ENCODE measurements around the gene MROH8. TPM values are rescaled to one million over a fixed set of nuclear protein-coding genes. Genes with fewer than 3 reads are reported as not detected.

MROH8 gene
- total and polyA plus RNA-seq, 2 of the 13 experiments (the other 11 are each of a cell fraction or from before 2014, with no cell fraction given): 2.6 to 5.5 TPM

DNA sequence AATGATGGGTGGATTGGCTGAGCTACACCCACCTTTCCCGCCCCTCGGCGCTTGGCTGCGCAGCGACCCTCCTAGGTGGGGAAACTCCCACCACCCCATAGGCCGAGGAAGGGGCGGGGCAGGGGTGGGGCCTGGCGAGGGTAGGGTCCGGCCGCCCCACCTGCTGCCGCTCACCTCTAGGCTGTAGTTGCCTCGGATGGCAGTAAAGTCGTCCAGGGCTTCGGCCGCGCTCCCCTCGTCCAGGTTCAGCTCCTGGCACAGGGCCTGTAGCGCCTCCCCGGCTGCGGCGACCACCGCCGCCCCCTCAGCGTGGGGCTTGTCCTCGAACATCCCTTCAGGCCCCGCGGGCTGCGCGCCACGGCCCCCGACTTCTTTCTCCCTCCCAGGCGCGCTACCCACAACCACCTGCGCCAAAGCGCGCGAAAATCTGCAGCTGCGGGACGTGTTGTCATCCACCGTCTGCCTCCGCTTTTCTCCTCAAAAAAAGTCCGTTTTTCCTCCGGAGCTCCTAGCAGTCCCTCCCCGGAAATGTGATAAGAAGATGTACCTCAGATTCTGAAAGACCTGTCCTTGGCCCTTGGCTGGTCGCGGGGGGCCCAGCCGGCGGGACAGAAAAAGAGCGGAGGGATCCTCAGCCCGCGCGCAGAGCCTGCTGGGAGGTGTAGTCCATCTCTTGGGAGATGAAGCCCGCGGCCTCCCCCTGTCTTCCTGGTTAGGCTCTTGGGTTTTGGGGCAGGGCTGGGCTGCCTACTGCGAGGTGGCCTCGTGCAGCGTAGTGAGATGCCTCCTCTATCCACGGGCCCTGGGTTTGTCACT, 83.5 kb downstream of the MROH8 start, which contains the start of gene RBL1 (continued):
- TF ChIP-seq, protein P1, sequence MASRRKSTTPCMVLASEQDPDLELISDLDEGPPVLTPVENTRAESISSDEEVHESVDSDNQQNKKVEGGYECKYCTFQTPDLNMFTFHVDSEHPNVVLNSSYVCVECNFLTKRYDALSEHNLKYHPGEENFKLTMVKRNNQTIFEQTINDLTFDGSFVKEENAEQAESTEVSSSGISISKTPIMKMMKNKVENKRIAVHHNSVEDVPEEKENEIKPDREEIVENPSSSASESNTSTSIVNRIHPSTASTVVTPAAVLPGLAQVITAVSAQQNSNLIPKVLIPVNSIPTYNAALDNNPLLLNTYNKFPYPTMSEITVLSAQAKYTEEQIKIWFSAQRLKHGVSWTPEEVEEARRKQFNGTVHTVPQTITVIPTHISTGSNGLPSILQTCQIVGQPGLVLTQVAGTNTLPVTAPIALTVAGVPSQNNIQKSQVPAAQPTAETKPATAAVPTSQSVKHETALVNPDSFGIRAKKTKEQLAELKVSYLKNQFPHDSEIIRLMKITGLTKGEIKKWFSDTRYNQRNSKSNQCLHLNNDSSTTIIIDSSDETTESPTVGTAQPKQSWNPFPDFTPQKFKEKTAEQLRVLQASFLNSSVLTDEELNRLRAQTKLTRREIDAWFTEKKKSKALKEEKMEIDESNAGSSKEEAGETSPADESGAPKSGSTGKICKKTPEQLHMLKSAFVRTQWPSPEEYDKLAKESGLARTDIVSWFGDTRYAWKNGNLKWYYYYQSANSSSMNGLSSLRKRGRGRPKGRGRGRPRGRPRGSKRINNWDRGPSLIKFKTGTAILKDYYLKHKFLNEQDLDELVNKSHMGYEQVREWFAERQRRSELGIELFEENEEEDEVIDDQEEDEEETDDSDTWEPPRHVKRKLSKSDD (CRISPR knock-in tag; IDR thresholded peaks at IDR 0.05; ENCODE audit: low read depth): peak; percentile 75; the same call in 1 of the 2 replicates
- TF ChIP-seq PHF20 (CRISPR knock-in tag; IDR thresholded peaks at IDR 0.05) (peak; percentile 90), NR1H2 (CRISPR knock-in tag; IDR thresholded peaks at IDR 0.05; ENCODE audit: borderline replicate concordance, low read depth) (peak; percentile 89; the same call in 1 of the 2 replicates), HMGA1 (CRISPR knock-in tag; conservative IDR thresholded peaks at IDR 0.05) (no peak), GTF3A (CRISPR knock-in tag; conservative IDR thresholded peaks at IDR 0.05) (peak; percentile 99), NCOA2 (CRISPR knock-in tag; IDR thresholded peaks at IDR 0.05) (peak; percentile 75), HNRNPUL1 (IDR thresholded peaks at IDR 0.05; ENCODE audit: low read depth, low read length) (0 out of 2 replicates have a peak, but pooled peaks have one; percentile 54), PPARG (CRISPR knock-in tag; conservative IDR thresholded peaks at IDR 0.05) (peak; percentile 79), KDM5A (IDR thresholded peaks at IDR 0.05; ENCODE audit: borderline replicate concordance, low read length) (peak; percentile 97), NFRKB (IDR thresholded peaks at IDR 0.05) (no peak; the same call in 1 of the 2 replicates), XBP1 (CRISPR knock-in tag; IDR thresholded peaks at IDR 0.05) (no peak; the same call in 1 of the 2 replicates), YEATS4 (CRISPR knock-in tag; IDR thresholded peaks at IDR 0.05; ENCODE audit: borderline replicate concordance) (peak; percentile 99), TIGD3 (CRISPR knock-in tag; IDR thresholded peaks at IDR 0.05; ENCODE audit: borderline replicate concordance) (peak; percentile 76), REL (CRISPR knock-in tag; conservative IDR thresholded peaks at IDR 0.05) (peak; percentile 99), ZBTB1 (CRISPR knock-in tag; IDR thresholded peaks at IDR 0.05; ENCODE audit: borderline replicate concordance) (peak; percentile 50; the same call in 1 of the 2 replicates), SMYD3 (CRISPR knock-in tag; IDR thresholded peaks at IDR 0.05) (no peak; the same call in 1 of the 2 replicates), ZBTB20 (CRISPR knock-in tag; IDR thresholded peaks at IDR 0.05; ENCODE audit: borderline replicate concordance, low read depth) (peak; percentile 91), FOXK1 (CRISPR knock-in tag; IDR thresholded peaks at IDR 0.05; ENCODE audit: borderline replicate concordance, low read depth) (peak; percentile 99), IRX3 (CRISPR knock-in tag; IDR thresholded peaks at IDR 0.05; ENCODE audit: borderline replicate concordance, low read depth) (0 out of 2 replicates have a peak, but pooled peaks have one; percentile 20), HIVEP1 (CRISPR knock-in tag; IDR thresholded peaks at IDR 0.05) (peak; percentile 95), ZNF770 (CRISPR knock-in tag; IDR thresholded peaks at IDR 0.05) (peak; percentile 83), ZSCAN29 (CRISPR knock-in tag; conservative IDR thresholded peaks at IDR 0.05) (peak; percentile 90)
- TF ChIP-seq, protein P2, sequence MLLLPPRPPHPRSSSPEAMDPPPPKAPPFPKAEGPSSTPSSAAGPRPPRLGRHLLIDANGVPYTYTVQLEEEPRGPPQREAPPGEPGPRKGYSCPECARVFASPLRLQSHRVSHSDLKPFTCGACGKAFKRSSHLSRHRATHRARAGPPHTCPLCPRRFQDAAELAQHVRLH (CRISPR knock-in tag; IDR thresholded peaks at IDR 0.05; ENCODE audit: borderline replicate concordance, low read depth): peak; percentile 53; the same call in 1 of the 2 replicates

Data from HepG2 (cell line).